GM19239 (cell line): ENCODE measurements around the gene PLA2G4E.
A peak's percentile ranks its signal among the peaks of the same experiment; 100 is the strongest.

Source experiments
- DNase-seq: peaks from one replicate; pipeline ENCODE4 v3.0.0; 2011; ENCODE audit warnings: low spot score; ENCODE audit not compliant: insufficient read length
- FAIRE-seq: peaks from 2 replicates; lab custom pipeline; 2011; peaks lifted over from hg19 to GRCh38; lab: Jason Lieb, UNC

Gene PLA2G4E

DNA sequence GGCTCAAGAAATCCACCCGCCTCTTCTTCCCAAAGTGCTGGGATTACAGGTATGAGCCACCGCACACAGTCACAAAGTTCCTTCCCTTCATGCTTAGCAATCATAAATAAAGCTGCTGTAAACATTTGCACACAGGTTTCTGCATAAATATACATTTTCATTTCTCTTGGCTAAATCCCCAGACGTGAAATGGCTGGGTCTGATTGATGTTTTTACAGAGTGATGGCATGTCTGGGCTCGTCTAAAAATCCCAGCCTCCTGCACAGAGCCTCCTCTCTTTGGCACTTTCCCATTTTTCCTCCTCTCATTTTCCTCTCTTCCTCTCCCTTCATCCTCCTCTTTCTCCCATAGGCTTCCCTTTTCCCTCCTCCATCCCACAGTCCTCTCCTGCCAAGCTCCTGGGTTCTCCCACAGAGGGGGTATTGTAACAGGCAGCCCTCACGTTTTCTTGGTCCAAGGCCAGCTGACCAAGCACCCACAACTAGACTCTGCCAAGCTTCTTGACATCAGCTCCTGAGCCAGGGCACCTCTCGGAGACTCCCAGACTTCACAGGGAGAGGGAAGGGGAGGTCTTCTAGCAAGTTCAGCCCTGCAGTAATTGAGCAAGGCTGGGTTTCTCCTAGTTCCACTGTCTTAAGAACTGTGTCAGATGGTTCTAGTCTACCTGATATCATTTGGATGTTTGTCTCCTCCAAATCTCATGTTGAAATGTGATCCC lies 10.5 kb upstream of the PLA2G4E start:
- DNase-seq = no peak
- FAIRE-seq = no peak

DNA sequence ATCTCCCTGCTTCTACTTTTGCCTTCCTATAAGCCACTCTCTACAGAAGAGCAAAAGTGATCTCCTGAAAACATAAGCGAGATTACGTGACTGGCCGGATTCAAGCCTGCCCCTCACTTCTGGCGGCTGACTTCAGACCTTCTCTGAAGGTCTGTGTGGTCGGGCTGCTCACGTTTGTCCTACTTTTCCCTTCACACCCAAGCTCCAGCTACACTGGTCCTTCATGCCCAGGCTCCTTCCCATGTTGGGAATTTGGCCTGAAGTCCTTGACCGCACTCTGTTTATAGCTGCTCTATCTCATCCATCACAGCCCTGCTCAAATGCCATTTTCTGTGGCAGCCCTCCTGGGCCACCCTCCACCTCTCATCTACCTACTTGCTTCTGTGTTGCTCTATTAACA lies 6.7 kb upstream of the PLA2G4E start:
- DNase-seq = no peak

DNA sequence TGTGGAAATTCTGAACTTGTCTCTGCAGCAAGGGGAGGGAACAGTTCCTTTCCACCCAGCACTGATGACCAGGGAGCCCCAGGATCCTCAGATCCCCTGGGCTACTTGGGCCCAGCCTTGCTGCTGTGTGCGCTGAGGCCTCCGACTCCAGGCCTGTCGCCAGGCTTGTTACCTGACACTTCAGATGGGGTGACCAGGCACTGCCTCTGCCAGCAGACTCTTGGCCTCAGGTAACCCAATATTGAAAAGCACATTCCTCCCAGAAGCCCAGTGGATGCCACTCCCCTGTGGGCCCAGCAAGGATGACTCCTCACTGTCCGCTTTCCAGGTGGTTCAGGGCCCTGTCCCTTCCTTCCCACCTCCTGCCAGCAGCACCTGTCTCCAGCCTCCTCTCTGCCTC lies 3.5 kb upstream of the PLA2G4E start:
- FAIRE-seq (no peak), DNase-seq (no peak)

More for the DNA sequence above, 6.7 kb upstream of the PLA2G4E start:
- FAIRE-seq = no peak

DNA sequence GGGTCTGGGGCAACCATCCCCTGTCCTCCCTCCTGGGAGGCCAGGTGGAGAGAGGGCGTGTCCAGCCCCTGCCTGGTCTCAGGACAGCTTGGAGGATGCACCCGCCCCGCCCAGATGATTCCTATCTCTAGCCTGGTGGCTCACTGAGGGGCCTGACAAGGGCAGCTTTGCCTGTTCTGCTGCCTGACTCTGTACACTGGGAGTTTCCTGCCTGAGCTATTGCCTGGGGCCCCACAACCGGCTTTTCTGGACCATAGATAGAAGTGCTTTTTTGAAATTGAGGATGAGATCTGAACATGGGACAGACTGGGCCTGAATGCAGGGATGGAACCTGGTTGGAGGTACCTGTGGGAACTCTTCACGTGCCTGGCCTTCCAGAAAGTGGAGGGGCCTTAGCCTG lies 751 bp upstream of the PLA2G4E start:
- no peak for FAIRE-seq

DNA sequence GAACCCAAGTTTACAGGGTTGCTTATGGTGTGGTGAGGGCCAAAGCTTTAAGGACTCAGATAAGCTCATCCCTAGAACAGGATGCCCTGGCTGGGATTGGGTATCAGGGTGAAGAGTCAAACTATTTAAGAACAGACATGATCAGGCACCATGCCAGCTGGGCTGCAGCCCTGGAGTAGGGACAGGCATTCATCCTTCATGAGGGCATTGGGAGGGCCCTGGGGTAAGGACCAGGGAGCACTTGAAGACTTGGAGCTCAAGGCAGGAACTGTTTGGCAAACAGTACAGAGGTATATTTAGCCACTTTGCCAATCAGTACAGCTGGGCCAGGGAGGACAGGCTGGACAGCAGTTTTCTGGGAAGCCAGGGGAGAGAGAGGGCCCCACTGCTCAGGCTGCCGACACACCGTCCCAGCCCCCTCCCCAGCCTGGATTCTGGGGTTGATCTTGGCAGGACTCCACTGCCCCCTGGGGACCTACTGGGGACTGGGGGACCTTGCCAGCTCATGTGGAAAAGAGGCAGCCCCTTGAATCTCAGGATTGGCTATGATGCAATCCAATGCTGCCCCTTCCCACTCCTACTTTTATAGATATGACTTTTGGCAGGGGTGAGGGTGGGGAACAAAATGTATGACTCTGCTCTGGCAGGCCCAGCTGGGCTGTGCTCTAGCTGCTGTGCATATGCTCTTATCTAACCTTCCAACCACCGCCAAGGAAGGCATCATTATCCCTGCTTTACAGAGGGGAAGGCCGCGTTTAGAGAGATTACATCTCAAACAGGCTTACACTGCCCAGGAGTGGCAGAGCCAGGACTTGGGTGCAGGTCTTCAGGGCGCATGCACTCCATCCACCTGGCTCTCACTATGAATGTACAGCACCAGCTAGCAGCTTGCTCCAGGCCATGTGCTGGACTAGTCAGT lies 2.3 kb downstream of the PLA2G4E start:
- DNase-seq (no peak), FAIRE-seq (no peak)

More for the DNA sequence above, 751 bp upstream of the PLA2G4E start:
- DNase-seq = no peak

DNA sequence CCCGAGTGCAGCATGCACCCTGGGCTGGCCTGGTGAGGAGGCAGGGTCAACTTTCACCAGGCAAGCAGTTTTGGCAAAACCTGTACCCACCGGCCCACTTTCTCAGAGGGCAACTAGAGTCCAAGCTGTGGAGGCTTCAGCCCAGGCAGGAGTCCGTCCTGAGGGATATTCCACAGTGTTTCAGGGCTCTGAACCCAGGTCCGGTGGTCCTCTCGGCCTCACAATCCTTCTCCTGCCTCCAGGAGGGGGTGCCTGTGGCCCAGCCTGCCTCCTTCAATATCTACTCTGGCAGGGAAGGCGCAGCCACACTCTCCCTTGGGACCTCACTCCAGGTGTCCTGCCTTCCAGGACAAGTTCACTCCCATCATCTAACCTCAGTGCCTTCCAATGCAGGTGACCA lies 3.9 kb downstream of the PLA2G4E start:
- DNase-seq (no peak), FAIRE-seq (no peak)

DNA sequence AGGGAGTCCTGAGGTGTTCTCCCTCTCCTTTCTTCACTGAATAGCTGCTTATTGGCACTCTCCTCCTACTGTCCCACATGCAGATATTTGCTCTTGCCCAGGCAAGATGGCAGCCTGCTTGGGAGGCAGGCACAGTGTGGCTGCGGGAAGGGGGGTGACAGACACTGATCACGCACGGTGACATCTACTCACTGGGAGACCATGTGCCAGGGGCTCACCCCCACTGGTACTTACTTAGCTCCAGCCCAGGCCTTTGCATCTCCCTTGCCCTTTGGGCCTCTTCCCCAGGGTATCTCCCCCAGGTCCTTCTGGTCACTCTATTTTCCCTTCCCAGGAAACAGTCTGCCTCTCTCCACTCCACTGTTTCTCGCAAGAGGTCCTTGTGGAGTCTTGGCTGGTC lies 6.4 kb downstream of the PLA2G4E start:
- FAIRE-seq = no peak

DNA sequence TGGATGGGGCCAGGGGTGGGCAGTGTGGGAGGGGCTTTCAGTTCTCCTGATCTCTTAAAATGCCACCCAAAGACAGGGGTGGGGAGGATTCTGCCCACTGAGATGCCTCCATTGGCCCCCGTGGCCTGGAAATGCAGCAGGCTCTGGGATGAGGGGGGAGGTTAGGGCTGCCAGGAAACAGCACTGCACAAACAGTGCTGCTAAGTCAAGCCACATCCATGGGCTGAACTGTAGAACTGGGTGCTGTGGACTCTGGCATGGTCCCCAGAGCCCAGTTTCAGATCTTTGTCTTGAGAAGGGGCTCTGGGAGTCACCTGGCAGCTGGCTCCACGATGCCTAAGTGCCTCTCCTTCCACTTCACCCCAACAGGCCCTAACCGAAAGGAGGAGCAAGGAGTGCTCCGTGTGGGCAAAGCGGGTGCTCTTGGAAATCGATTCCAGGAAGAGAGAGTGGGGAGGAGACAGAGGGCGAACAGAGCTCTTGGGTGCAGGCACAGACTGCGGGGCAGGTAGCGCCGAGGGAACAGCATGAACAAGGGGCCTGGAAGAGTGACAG lies 7.8 kb downstream of the PLA2G4E start:
- FAIRE-seq = no peak
- DNase-seq = no peak

More for the DNA sequence above, 6.4 kb downstream of the PLA2G4E start:
- DNase-seq = no peak

DNA sequence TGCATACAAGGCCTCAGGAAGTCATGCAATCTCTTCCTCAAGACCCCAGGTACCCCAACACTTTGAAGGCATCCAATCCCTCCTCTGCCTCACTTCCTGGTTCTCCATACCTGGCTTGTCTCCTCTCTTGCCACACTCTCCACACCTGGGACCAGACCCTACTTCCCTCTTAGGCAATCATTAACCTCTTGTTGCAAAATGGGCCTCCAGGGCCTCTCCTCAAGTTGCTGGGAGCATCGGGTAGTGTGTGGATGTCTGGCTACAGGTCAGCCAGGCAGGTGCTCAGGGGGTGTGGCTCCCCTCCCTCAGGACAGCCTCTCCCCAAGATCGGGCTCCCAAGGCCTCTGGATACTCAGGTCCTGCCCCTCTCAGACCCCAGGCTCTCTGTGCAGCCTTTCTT lies 8.6 kb downstream of the PLA2G4E start:
- DNase-seq (no peak), FAIRE-seq (no peak)

DNA sequence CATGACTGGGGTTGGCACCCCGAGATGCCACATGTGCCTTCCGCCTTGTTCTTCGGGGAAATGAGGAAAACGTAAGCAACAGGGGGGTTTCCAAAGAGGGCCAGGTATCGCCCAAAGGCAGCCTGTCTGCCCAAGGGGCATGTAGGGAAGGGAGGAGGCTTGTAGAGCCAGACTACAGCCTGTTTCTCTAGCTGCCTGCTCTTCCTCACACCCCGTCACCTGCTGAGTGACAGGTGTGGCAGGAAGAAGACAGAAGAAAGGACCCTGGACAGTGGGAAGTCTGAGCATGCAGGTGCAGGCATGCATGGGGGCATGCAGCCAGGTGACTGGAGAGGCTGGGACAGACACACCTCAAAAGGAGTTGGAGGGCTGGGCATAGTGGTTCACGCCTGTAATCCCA lies 9.8 kb downstream of the PLA2G4E start:
- no peak for FAIRE-seq
- DNase-seq = no peak

DNA sequence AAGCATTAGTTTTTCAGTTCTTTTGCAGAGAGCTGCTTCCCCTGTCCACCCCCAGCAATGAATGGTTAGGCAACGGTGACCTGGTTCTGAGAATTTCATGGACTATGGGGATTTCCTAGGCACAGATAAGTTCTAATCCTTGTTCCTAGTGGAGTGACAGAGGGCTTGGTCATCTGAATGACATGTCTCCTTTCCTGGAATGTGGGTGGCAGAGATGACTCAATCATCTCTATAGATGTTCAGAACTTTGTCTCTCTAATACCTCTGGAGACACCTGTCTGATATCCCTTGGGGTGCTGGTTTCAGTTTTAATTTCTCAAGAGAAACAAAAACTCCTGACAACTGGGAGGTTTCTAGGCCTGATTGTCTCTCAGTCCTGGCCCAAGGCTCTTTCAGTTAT lies 10.4 kb downstream of the PLA2G4E start:
- DNase-seq (peak; percentile 87), FAIRE-seq (peak; percentile 99)

DNA sequence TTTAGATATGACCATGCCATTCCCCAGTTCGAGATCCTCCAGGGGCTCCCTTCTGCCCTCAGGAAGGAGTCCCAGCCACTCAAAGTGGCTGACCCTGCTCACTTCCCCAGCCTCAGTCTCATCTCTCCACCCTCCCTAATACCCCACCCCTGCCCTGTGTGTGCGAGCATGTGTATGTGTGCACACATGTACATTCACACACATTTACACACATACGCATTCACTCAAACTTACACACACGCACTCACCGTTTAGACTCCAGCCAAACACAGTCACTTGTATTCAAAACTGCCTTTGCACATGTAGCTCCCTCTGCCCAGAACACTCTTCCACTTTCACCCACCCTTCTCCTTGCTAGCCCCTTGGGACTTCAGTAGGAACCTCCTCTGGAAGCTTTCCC lies 11.4 kb downstream of the PLA2G4E start:
- no peak for DNase-seq
- peak; percentile 40 for FAIRE-seq

DNA sequence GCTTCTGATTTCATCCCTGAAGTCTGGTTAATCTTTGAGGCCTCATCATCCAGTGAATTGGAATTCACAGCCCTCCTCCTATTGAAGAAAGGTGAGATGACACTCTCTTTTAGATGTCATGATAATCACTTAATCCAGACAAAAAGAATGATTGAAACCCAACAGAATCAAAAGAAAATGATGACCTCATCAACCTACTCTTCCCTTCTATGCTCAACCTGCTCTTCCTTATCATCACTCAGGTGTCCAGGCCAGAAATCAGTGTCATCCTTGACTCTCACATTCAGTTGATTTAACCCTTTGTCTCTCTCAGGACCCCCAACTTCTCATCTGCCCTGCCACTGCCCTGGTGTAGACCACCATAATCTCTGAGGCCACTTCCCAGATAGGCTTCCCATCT lies 11.8 kb downstream of the PLA2G4E start:
- DNase-seq (no peak), FAIRE-seq (no peak)

DNA sequence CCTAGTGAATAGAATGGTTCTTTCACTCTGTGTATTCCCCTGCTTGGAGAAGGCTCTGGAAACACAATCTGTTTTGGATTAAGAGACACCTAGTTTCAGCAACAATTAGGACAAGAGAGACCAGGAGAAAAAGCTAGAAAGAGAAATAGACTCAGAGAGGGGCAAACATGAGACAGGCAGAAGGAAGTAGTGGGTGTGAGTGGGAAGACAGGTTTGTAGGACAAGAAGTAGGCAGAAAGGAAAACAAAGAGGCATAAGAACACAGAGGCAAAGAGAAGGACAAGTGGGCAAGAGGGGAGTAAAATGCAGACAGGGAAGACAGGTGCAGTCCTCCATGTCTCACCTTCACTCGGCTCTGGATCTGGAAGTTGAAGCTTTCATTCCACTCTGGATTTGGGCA lies 13.5 kb downstream of the PLA2G4E start:
- FAIRE-seq = no peak

DNA sequence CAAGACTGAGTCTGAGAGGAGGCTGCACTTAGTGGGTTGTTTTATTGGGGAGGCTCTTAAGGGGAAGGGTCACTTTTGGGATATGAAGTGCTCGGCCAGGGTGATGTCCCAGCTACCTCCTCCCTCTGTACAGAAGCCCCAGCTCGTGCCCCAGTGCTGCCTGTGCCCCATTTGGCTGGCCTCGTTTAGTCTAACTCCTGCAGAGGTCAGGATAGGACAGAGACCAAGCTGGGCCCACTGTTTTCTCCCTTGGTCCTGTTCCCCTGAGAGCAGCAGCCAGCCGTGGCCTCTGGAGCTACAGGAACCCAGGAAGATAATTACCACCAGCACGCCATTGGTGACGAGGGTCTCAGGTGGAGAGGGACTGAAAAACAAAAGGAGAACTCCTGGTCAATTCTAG lies 18.5 kb downstream of the PLA2G4E start:
- no peak for DNase-seq
- no peak for FAIRE-seq

More for the DNA sequence above, 13.5 kb downstream of the PLA2G4E start:
- no peak for DNase-seq

DNA sequence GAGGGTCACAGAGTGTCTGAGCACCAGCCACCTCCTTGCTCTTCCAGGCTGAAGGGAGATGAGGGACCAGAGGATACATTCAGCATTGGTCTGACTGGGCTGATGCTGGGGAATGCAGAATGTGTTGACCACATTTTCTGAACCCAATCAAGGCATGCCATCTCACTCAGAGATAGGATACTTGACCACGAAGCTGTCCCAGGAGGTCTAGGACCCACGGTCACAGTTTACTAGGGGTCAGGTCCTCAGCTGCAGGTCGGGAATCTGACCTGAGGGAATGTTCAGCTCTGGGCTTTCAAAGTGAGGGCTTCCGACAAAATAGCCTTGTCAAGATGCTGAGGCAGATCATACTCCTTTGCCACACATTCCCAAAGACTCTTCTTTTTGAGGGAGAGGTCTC lies 19.6 kb downstream of the PLA2G4E start:
- no peak for FAIRE-seq
- DNase-seq = no peak

DNA sequence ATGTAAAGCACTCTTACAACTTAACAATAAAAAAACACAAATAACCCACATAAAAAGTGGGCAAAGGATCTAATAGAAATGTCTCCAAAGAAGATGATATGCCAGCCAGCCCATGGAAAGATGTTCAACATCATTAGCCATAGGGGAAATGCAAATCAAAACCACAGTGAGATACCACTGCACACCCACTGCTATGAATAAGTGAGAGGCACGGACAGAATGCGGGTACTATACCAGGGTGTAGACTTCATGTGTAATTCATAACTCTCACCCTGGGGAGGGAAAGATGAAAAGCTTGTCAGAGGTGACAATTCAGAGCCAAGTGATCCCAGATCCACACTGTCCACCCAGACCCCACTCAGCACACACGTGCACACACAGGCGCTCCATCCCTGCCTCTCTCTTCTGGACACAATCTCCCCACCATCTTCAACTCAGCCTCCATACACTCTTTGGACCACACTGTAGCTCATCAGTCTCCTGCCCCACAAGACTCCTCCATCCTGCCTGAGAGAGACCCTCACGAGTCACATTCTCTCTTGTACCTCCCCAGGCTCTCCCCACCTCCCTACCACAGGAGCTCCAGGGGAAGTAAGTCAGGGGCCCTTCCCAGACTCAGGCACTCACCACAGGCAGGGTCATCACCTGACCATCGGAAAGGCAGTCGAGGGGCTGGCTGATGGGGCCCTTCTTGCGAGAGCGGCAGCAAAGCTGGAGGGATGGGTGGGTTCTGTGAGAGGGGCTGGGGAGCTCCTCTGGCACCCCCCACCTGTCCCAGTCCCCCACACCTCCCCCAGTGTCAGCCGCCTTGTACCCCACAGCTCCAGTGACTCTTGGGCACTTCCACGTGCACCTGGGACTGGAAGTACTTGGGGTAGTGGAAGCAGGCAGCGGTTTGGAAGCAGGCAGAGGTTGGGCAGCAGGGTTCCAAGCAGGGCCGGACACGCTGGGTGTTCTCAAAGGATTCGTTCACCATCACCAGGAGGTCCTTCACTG lies 21.3 kb downstream of the PLA2G4E start:
- DNase-seq (no peak), FAIRE-seq (no peak)

DNA sequence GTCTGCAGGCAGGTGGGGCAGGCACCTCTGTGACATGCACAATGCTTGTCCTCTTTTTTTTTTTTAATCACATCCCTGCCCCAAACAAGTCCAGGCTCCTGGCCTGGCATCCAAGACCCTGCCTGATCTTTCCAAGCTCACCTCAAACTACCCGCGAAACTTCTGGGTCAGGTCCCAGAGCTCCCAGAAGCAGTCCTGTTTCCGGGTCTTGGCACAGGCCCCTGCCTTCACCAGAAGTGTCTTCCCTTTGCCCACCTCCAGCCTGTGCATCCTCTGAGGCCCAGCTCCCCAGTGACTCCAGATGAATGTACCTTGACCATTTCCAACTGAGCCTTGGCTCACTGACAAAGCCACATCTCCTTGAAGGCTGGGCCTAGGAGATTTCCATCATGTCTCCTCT lies 23.0 kb downstream of the PLA2G4E start:
- DNase-seq = no peak
- no peak for FAIRE-seq

DNA sequence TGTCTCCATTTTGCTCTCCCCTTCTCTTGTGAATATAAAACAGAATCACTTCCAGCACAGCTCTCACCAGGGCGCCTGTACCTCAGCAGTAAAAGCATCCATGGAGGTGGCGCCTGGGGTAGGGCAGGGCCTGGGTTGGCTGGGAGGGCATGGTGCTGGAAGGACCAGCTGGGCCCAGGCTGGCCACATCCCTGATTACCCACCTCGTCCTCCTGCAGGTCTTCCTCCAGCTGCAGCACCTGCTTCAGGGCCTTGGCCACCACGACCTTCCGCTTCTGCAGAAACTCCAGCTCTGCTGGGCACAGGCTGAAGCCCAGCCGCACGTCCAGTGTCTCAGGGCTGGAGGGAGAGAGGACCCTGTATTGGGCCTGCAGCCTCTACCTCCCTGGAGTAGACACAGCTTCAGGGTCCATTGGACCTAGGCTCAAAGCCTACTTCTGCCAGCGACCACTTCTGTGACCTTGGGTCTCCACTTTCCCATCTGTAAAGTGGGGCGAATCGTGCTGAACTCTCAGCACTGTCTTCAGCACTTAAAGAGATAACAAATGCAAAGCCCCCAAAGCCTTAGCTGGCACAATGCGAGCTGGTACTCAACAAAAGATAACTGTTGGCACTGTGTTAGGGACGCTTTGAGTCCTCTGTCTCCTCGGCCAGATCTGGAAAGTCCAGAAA lies 23.8 kb downstream of the PLA2G4E start:
- FAIRE-seq = no peak
- DNase-seq = no peak
